IPS-11a (cell line): Measurements from ENCODE around the gene CWC27.

Experiments
- H3K4me3 ChIP-seq: one replicate; pipeline ENCODE4 v1.5.1; 2013; ENCODE audit warnings: low read depth, low read length, control low read depth

Gene CWC27

DNA sequence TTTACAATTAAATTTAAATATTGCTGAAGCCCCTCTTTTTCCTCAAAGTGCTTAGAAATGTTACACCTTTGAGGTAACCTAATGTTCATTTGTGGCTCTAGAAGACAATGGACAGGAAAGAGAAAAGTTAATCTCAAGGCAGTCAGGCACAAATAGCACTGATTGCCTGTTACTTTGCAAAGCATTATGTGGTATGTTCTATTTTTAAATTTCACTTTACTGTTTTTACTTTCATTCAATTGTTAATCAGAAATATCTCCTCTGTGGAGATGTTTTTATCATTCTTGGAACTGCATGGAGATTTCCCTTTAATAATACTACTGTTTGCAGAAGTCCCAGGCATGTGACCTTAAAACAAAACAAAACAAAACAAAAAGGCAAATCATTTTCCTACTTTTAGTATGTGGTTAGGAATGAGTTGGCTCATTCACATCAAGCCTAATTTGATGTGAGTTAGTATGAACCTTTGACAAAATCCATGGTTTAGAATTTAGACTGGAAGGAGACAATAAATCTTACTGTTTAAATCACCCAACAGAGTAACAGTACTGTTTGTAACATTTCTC lies 67.5 kb downstream of the CWC27 start:
- no peak overlapping the region for H3K4me3 ChIP-seq

DNA sequence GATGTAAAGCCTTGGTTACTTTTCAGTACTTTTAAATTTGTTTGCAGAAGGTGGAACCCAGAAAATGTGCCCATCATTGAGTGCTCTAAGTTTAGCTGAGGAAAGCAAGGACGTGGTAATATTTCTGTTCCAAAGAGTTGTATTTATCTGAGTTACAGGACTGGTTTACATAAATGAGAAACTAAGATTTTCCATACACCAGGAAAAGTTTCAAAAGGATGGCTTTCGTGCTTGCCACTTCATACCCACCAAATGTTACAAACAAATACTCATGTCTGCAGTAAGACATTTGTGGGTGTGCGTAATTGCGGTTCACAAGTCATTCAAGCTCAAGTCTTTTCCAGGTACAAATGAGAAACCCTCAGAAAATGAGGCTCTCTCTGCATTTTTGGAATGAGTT lies 68.1 kb downstream of the CWC27 start:
- H3K4me3 ChIP-seq = no peak overlapping the region

DNA sequence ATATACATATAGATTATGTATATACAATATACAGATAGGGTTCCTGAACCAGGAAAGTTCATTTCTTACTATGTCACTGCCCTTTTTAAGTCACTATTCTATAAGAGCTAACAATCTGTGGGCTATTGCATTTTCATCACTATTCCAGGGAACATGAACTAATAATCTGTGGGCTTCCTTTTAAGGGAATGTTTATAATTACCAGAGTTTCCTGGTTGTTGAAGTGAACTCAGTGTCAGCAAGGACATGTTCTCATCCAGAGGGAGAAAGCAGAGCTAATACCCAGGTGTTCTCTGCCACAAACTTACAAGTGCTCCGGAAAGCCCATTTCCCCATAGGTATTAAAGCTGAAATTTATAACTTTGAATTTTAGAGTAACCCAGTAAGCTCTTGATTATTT lies 69.6 kb downstream of the CWC27 start:
- no peak overlapping the region for H3K4me3 ChIP-seq

DNA sequence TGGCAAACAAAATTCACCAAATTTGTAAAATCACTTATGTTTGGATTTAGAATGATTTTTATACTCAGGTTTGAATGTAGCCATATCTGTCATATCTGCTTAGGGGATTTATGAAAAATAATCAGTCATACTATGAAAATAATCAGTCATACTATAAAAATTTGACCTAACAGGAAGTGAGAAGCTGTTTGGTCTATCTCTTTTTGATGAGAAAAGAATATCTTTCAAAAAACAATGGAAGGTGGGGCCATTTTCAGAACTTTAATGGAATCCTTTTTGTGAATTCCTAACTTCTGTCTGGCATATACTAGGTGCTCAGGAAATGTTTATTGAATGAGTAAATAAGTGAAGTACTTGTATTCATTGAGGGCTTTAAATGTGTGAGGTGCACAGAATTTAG lies 70.1 kb downstream of the CWC27 start:
- H3K4me3 ChIP-seq = no peak overlapping the region

DNA sequence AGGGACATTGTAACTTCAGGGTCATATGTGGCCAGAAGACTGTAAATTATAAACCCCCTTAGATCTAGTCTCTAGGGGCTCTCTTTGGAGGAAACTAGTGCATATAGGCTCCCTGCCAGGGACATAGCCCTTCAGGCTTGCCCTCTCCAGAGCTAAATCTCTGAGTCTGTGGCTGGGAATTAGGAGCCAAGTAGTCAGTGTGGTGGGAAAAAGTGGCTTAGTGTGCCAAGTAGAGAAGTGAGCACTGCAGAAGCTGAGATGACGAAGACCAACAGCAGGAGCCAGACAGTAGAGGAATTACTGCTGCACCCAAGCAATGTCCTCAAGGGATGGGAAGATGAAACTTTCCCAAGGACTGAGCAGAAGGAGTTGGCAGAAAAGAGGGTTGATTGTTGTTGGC lies 71.2 kb downstream of the CWC27 start:
- H3K4me3 ChIP-seq = no peak overlapping the region

DNA sequence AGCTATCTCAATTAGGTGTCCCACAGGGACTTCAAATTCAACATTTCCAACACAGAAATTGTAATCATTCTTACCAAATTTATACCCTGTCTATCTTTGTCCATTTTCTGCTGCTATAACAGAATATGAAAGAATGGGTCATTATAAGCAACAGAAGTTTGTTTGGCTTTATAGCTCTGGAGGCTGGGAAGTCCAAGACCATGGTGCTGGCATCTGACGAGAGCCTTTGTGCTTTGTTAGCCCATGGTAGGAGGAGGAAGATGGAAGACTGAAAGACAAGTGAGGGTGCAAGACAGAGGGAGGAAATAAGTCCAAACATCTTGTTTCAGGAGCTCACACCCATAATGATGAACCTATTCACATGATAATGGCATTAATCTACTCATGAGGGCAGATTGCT lies 72.2 kb downstream of the CWC27 start:
- no peak overlapping the region for H3K4me3 ChIP-seq

DNA sequence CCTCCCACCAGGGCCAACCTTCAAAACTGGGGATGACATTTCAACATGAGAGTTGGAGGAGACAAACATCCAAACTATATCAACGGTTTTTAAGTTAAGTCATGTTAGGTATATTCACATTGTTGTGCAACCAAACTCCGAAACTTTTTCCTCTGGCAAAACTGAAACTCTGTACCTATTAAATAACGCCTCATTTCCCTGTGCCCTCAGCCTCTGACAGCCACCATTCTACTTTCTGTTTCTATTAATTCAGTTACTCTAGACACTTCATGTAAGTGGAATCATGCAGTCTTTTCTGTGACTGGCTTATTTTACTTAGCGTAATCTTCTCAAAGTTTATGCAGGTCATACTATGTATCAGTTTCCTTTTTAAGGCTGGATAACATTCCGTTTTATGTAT lies 85.0 kb downstream of the CWC27 start:
- H3K4me3 ChIP-seq = no peak overlapping the region

DNA sequence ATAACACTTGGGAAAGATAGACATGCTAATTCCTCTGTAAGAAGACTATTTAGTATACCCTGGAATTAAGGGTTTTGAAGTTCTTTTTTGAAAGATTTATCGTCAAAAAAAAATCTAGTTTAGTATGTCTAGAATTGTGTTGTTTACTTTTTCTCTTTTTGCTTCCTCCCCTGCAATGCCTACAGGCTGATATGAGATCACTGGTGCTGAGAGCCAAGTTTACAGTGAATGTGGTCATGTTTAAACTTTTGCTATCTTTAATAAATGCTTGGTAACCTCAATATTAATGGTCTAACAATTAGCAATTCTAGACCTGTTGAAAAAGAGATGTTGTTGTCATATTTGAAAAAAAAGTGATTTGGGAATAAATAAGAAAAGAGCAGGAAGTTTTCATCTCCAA lies 86.1 kb downstream of the CWC27 start:
- no peak overlapping the region for H3K4me3 ChIP-seq

DNA sequence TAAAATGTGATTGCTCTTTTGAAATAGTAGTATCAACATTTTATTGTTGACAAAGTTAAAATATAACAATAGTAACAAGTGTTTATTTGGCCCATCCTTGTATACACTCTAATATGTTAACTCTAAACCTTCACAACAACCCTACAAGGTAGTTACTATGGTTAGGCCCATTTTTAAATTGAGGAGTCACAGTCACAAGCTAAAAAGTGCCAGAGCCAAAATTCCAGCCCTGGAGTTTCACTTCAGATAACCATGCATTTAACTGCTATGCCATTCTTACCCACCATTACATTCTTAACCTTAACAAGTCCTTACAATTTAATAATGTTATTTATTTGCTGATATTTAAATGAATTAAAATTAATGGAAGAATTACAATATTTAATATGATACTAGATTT lies 91.2 kb downstream of the CWC27 start:
- no peak overlapping the region for H3K4me3 ChIP-seq

DNA sequence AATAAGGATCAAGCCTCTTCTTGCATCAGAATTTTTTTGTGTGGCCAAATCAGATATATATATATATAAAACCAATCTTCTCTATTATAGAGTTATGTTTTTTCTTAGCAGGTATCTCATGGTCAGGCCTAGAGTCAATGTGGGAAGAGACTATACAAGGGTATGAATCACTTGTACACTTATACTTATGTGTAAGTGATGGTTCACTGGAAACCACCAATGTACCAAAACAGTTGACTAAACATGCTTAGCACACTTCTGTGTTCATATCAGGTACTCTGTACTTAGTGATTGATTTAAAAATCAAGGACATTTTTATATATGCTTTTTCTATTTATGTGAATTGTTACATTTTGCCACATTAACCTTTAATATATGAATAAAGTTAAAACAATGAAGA lies 92.6 kb downstream of the CWC27 start:
- H3K4me3 ChIP-seq = no peak overlapping the region

DNA sequence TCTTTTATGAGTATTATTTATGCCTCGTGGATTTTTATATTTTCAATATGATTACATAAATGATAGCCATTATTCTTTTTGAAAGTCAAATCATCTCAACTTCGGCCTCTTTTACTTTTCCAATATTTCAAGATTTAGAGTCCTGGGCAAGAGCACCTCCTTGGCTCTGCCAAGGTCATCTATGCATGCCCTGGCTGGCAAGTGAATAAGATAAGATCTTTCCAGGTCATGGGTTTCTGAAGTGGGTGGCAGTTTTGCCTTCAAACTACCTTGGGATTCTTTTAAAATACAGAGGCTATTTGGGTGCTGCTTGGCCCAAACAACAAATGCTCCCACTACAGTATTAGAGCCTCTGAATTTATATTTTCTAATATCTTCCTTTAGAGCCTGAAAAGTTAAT lies 95.4 kb downstream of the CWC27 start:
- no peak overlapping the region for H3K4me3 ChIP-seq

DNA sequence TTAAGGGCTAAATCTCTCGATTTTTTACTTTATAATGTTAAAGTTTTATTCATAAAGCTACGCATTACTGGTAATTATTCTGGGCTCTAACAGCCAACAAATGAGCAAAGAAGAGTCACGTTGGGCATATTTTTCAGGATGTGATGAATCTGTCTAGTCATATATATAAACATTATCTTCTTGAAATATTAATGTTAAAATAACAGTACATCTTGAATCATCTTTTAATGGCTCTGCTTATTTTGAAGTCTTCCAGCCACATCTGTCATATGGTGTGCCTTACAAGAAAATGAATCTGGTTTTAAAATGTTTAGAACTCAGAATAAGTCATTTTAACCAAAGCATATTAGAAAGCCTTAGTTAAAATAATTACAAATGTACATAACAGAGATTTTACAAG lies 96.9 kb downstream of the CWC27 start:
- H3K4me3 ChIP-seq = no peak overlapping the region

DNA sequence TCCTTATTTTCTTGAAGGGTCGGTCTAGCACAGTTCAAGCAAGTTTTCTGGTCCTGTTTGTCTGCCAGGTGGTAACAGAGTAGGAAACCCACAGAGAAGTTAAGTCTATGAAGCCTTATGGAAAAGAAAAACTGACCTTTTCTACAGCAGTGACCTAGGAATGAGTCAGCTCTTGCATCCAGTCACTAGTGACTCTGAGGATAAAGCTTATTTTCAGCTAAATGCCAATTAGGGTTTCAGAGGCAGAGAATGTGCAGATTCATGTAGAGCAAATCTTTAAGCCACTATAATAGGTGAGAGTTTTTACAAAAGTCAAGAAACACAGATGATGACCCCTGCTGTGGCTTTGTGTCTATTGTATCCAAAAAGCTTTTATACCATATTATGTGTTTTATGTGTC lies 100.7 kb downstream of the CWC27 start:
- H3K4me3 ChIP-seq = no peak overlapping the region

DNA sequence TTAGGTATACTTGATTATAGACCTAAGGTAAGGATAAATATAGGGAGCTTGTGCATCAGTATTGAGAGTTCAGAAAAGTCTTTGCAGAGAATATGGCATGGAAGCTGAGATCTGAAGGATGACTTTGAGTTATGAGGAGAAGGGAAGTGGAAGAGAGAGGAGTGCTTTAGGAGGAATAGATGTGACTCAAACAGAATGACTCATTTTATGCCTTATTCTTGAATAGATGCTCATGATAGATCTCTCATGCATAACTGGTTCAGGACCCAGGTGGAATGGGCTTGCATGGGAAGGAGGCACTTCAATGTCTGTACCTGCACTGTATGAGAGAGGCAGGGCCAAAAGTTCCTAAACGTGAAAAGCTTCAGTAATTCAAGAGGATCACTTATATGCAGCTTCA lies 103.3 kb downstream of the CWC27 start:
- no peak overlapping the region for H3K4me3 ChIP-seq

DNA sequence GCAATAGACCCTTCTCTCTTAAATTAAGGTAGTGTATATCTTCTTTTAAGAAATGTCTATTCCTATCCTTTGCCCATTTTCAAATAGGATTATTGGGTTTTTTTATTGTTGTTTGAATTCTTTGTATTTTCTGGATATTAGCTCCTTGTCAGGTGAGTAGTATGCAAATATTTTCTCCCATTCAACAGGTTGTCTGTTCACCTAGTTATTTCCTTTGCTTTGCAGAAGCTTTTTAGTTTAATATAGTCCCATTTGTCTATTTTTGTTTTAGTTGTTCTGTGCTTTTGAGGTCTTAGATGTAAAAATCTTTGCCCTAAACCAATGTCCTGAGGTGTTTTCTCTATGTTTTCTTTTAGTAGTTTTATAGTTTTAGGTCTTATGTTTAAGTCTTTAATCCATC lies 104.7 kb downstream of the CWC27 start:
- H3K4me3 ChIP-seq = no peak overlapping the region

DNA sequence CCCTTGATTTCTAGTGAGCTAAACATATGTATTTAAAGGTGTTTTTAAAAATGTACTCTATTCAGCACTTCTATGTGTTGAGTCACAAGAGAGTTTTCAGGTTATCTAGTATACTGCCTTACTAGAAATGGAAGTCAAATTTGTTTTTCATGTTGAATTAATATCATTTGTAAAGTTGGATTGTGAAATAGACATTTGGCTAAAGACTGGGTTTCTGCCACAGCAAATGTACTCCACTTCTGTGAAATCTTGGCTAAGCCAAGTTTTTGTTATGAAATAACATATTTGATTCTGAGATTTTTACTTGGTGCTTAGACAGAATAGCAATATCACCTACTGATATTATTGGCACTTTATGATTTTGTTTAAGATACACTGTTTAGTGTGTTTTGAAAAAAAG lies 106.0 kb downstream of the CWC27 start:
- H3K4me3 ChIP-seq = no peak overlapping the region

DNA sequence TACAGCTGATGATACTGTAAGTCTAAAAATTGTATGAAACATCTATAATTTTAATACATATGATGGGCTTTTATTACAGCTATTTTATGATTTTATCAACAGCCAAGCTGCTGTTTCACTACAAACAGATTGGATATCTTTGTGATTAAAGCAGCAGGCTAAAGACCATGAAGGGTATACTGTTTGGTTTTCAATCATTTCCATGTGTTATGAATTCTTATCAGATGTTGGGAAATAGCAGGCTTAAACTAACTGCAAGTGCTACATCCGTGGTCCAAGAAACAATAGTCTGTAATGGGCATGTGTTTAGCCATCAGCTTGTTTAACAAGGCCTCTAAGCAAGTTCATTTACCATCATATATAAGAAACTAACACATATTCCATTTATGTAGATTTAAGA lies 107.5 kb downstream of the CWC27 start:
- no peak overlapping the region for H3K4me3 ChIP-seq

DNA sequence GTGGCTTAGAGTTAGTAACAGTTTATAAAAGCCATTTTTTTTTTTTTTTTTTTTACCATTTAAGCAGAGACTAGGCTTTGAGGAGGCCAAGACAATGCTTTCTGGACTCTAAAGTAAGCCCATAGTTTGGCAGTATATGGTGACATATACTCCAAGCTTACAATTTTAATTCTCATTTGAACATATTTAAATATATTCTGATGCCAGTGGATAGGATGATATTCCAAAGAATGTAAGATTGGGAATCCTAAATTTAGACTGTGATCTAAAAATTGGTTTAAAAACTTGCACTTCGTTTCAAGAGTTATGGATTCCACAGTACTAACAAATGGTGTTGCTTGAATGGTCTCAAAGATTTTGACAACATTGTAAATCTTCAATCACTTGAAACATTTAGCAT lies 112.1 kb downstream of the CWC27 start:
- no peak overlapping the region for H3K4me3 ChIP-seq

DNA sequence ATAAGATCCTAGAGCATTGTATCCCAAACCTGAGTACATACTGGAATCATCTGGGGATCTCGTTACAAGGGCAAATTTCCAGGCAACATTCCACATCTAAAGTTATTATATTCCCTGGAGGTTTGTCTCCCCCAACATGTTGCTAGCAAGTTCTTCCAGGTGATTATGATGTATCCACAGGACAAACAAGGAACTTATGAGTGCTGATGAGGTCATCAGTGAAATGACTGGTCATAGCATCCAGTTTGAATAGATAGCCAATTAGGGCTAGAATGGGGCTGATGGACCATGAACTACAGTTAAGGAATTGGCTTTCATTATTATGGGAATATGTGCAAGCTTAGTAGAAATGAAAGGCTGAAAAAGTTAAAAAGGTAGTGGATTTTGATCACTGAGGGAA lies 115.2 kb downstream of the CWC27 start:
- H3K4me3 ChIP-seq = no peak overlapping the region

DNA sequence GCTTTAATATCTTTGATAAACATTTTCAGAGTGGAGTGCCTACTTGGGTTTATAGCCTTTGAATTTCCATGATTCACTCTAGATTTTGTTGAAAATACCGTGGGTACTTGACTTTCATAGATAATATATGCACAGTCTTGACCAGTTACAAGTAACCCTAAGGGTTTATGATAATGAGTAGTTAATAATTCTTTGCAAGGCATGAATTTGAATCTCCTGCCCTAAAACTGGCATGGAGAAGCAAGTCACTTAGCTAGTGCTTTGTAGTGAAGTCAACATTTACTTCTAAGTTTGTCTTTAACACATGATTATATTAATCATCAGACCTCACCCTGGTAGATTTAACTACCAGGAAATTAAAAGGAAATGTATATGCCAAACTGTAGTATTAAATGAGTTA lies 115.8 kb downstream of the CWC27 start:
- no peak overlapping the region for H3K4me3 ChIP-seq

DNA sequence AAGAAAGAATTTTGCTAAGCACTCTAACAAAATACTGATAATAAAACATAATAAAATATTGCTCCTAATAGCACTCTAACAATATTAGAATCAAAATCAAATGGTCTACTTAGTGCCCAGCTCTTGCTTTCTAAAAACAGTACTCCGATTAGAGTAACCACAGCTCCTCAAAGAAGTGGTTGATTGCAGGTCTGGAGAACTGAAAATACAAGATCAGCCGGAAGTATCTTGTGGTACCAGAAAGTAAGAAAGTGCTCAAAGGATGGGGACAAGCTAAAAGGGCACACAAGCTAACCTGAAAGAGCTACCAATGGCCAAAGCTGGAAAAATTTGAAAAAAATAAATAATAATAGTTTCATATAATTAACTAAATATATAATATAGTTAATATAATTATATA lies 119.2 kb downstream of the CWC27 start:
- H3K4me3 ChIP-seq = no peak overlapping the region

DNA sequence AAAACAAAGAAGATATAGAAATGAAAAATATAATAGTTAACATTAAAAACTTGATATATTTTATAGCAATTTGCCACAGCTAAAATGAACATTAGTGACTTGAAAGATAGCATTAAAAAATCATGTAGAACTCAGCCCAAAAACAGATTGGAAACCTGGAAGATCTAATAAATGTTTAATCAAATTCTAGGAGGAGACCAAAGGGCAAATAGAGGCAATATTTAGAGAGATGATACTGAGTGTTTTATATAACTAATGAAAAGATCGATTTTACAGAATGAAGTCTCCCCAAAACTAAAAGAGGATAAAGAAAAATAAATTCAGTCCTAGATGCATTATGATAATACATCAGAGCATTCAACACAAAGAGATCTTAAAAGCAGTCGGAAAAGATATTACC lies 127.0 kb downstream of the CWC27 start:
- no peak overlapping the region for H3K4me3 ChIP-seq

DNA sequence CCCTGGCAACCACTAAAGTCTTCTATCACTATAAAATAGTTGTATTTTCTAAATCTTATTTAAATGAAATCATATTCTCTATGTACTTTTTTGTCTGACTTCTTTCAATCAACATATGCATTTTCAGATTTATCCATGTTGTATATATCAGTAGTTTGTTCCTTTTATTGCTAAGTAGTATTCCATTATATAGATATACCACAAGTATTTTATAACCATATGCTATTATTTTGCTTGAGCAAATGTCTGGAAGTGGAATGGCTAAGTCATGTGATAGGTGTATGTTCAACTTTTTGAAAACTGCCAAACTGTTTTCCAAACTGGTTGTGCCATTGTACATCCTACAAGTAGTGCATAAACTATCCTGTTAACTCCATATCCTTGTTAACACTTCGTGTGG lies 131.1 kb downstream of the CWC27 start:
- no peak overlapping the region for H3K4me3 ChIP-seq

DNA sequence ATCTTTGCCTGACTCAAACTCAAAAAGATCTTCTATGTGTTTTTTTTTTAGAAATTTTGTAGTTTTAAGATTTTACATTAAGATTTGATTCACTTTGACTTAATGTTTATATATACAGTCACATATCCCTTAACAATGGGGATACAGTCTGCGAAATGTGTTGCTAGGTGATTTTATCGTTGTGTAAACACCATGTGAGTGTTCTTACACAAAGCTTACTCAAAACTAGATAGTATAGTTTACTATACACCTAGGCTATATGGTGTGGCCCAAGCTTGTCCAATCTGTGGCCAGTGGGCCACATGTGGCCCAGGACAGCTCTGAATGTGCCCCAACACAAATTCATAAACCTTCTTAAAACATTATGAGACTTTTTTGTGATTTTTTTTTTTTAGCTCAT lies 131.9 kb downstream of the CWC27 start:
- no peak overlapping the region for H3K4me3 ChIP-seq
